Neural crest cell (in vitro differentiated cells): ENCODE data around the gene MACROH2A2. TPM values are rescaled to one million over a fixed set of nuclear protein-coding genes. Genes with fewer than 3 reads are reported as not detected.
"Not testable (repeated sequence)": the region's sequence is repeated elsewhere in the genome, so short reads cannot be mapped to it uniquely, and the experiment has no call there.

Source experiments
- DNase-seq: peaks from one replicate; pipeline ENCODE4 v3.0.0; 2021; ENCODE audit warnings: low read depth, mixed read lengths, low spot score
- H3K27ac Mint-ChIP-seq: one replicate; pipeline ENCODE4 v1.8.0; 2021; ENCODE audit warnings: mild to moderate bottlenecking, mixed read lengths; ENCODE audit not compliant: unreplicated experiment
- H3K27me3 Mint-ChIP-seq: 2 replicates; pipeline ENCODE4 v1.8.0; 2021; ENCODE audit warnings: low read depth, mild to moderate bottlenecking, mixed read lengths
- H3K36me3 Mint-ChIP-seq: 2 replicates; pipeline ENCODE4 v1.8.0; 2021; ENCODE audit warnings: low read depth, mild to moderate bottlenecking, mixed read lengths
- H3K4me1 Mint-ChIP-seq: 2 replicates; pipeline ENCODE4 v1.8.0; 2021; ENCODE audit warnings: mixed read lengths
- H3K4me3 Mint-ChIP-seq: one replicate; pipeline ENCODE4 v1.8.0; 2021; ENCODE audit warnings: mild to moderate bottlenecking, mixed read lengths
- H3K9me3 Mint-ChIP-seq: 2 replicates; pipeline ENCODE4 v1.8.0; 2021; ENCODE audit warnings: mixed read lengths
- total RNA-seq: library from RNA; stranded (reverse); gene quantifications from 2 replicates; pipeline ENCODE4 v1.2.1, GENCODE V29; 2021
- TF ChIP-seq, protein P1 (sequence below): fragments of 200-600 bp; sonication (generic); conservative IDR thresholded peaks from 2 replicates; pipeline ENCODE4 v1.5.0; 2021; ENCODE audit warnings: antibody characterized with exemption, mild to moderate bottlenecking

MACROH2A2 gene
- total RNA-seq, 1 donor from 2014 or later, result 149 TPM

DNA sequence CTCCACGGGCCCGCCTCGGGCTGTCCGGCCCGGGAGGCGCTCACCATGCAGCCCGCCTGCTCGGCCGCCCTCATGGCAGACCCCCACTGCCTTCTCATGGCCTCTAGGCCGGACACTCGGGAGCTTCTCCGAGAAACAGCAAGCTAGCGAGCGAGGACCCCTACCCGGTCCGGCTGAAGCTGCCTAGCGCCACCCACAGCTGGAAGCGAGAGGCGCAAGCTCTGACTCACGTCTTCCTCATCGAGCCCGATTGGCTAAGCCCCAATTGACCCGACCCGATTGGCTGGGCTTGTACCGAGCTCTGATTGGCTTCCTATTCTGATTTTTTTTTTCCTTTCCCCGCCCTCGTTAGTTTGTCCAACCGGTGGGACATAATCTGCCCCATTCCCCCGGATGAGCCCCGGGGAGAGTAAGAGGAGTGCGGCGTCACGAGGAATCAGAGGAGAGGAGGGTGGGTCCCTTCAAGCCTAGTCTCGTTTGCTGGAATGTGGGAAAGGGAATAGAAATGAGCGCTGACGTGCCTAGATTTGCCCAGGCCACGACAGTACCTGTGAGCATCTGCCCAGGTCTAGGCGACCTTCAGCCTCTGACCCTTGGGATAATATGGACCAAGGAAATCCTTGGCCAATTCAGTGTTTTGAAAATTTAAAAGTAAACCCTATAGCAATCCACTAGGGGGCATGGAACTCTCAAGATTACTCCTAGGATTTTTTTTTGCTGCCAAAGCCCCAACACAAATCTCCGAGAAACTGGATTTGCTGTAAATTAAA lies 94.0 kb downstream of the MACROH2A2 start, which contains the start of gene TYSND1:
TSS of gene TYSND1 (minus strand) at position 212 of the 770 bp plus-strand sequence. CDS start at position 98, 114 bp downstream.
- Mint-ChIP-seq H3K27me3 (peaks cover 5% of the 10 kb centered on the region), H3K36me3 (peaks cover 3% of the 10 kb centered on the region), H3K4me3 (peak within 1 kb of the TSS; percentile 90), H3K27ac (peak within 1 kb of the TSS; percentile 89), H3K9me3 (no peaks in the 10 kb centered on the region), H3K4me1 (peaks cover 20% of the 10 kb centered on the region)
- TF ChIP-seq, protein P1, sequence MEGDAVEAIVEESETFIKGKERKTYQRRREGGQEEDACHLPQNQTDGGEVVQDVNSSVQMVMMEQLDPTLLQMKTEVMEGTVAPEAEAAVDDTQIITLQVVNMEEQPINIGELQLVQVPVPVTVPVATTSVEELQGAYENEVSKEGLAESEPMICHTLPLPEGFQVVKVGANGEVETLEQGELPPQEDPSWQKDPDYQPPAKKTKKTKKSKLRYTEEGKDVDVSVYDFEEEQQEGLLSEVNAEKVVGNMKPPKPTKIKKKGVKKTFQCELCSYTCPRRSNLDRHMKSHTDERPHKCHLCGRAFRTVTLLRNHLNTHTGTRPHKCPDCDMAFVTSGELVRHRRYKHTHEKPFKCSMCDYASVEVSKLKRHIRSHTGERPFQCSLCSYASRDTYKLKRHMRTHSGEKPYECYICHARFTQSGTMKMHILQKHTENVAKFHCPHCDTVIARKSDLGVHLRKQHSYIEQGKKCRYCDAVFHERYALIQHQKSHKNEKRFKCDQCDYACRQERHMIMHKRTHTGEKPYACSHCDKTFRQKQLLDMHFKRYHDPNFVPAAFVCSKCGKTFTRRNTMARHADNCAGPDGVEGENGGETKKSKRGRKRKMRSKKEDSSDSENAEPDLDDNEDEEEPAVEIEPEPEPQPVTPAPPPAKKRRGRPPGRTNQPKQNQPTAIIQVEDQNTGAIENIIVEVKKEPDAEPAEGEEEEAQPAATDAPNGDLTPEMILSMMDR, result peak; percentile 60
- peak; percentile 97 for DNase-seq

DNA sequence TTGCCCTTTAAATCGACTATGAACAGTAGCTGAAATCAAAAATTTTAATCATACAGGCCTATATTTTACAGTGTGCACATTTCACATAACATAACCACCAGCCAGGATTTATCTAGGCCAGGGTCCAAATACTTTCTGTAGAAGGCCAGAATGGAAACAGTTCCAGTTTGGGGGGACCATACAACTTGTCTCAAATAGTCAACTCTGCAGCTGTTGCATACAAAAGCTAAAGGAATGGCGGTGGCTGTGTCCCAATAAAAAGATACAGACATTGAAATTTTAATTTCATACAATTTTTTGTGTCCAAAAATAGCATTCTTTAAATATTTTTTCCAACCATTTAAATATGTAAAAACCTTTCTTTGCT lies 94.6 kb downstream of the MACROH2A2 start:
- H3K9me3 Mint-ChIP-seq, result no peaks in the 10 kb centered on the region
- TF ChIP-seq, protein P1, result no peak
- DNase-seq, result no peak
- no peak overlapping the region for H3K27ac Mint-ChIP-seq
- peaks cover 3% of the 10 kb centered on the region for H3K36me3 Mint-ChIP-seq
- peaks cover 20% of the 10 kb centered on the region for H3K4me1 Mint-ChIP-seq
- peaks cover 5% of the 10 kb centered on the region for H3K27me3 Mint-ChIP-seq
- peak overlapping the region; percentile 90 for H3K4me3 Mint-ChIP-seq

DNA sequence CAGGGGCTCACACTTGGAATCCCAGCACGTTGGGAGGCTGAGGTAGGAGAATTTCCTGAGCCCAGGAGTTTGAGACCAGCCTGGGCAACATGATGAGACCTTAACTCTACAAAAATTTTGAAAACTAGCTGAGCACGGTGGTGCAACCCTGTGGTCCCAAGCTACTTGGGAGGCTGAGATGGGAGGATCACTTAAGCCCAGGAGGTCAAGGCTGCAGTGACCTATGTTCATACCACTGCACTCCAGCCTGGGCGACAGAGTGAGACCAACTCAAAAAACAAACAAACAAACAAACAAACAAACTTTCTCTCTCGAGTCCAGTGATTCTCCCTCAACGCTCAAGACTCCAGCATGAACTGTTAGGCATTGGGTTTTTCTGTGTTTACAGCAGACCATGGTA lies 95.9 kb downstream of the MACROH2A2 start:
- Mint-ChIP-seq H3K36me3 (peaks cover 6% of the 10 kb centered on the region), H3K27ac (no peak overlapping the region), H3K27me3 (peaks cover 5% of the 10 kb centered on the region), H3K9me3 (no peaks in the 10 kb centered on the region), H3K4me1 (peaks cover 20% of the 10 kb centered on the region), H3K4me3 (peak overlapping the region; percentile 55)
- DNase-seq, result no peak
- TF ChIP-seq, protein P1, result no peak

DNA sequence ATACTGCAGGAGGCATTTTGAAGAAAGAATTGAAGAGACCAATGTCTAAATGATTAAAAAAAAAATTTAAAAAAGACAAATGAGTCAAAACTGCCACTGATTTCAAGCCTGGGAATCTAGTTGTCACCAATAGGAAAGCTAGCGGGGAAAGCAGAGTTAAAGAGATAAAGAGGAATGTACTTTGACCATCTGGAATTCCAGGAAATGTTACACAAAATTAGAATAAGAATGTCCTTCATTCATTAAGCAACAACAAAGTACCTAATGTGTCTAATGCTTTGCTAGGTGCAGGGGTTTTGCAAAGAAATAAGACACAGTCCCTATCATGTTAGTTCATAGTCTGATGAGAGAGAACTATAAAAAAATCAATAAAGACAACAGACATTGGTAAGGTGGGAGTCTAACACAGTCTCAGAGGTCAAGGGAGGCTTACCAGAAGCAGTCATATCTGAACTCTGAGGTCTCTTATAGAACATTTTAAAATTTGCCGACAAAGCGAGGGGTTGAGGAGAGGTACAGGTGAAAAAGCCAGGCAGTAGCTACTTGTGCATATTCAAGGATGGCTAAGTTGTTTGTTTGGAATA lies 102.7 kb downstream of the MACROH2A2 start:
- Mint-ChIP-seq H3K27me3 (no peaks in the 10 kb centered on the region), H3K36me3 (peaks cover 13% of the 10 kb centered on the region), H3K4me1 (no peaks in the 10 kb centered on the region), H3K4me3 (no peak overlapping the region), H3K9me3 (no peaks in the 10 kb centered on the region), H3K27ac (no peak overlapping the region)
- DNase-seq, result no peak
- TF ChIP-seq, protein P1, result no peak

DNA sequence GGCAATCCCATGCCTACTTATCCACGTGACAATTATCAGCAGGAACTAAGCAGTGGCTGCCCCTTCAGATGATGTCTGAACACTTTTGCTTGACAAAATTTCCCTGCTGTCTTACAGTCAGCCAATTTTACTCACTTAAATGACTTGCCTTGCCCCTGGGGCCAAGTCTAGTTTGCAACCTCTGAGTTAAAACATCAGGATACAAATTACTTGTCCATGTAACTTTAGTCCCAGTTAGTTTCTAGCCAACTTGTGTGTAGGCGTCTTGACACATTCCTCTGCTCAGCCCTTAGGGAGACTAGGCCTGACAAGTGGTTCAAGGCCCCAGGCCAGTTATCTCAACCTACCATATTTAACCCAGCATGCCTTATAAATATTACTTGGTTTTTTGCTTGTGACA lies 105.5 kb downstream of the MACROH2A2 start:
- TF ChIP-seq, protein P1, result no peak
- Mint-ChIP-seq H3K27me3 (no peaks in the 10 kb centered on the region), H3K4me3 (no peak overlapping the region), H3K36me3 (peaks cover 7% of the 10 kb centered on the region), H3K27ac (no peak overlapping the region), H3K4me1 (peaks cover 8% of the 10 kb centered on the region), H3K9me3 (no peaks in the 10 kb centered on the region)
- DNase-seq, result no peak

DNA sequence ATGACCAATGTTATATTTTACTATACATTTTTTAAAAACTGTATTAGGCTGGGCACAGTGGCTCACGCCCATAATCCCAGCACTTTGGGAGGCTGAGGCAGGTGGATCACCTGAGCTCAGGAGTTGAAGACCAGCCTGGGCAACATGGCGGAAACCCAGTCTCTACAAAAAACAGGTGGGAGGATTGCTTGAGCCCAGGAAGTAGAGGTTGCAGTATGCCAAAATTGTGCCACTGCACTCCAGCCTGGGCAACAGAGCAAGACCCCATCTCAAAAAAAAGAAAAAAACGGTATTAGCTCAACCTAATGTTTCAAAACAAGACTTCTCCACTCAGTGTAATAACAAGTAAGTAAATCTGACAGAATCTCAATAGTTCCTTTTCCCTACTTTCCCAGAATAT lies 106.7 kb downstream of the MACROH2A2 start:
- not testable (repeated sequence) for H3K27me3 Mint-ChIP-seq, H3K4me1 Mint-ChIP-seq, H3K27ac Mint-ChIP-seq

More for the DNA sequence above, 106.7 kb downstream of the MACROH2A2 start:
- not testable (repeated sequence) for H3K9me3 Mint-ChIP-seq, H3K36me3 Mint-ChIP-seq, H3K4me3 Mint-ChIP-seq, DNase-seq
